ENCODE measurements around the gene AKR1B15. TPM values are rescaled to one million over a fixed set of nuclear protein-coding genes. Genes with fewer than 3 reads are reported as not detected.

The AKR1B15 gene
- polyA plus RNA-seq, 3 donors, result not detected

GRCh38 chr7:134530460-134530859, 18.4 kb upstream of the AKR1B15 start:
- no peak overlapping the region for H2AFZ ChIP-seq (ENCODE audit: insufficient read depth, low read depth, low read length, poor library complexity, severe bottlenecking)
- H3K27ac ChIP-seq (ENCODE audit: low read depth in 1 of 2, low read length in 2 of 2), result no peak overlapping the region
- 94% methylated on average over 3 of the region's 5 CpGs for WGBS (ENCODE audit: insufficient coverage)
- H3K36me3 ChIP-seq (replicated peaks in 1 of 2; ENCODE audit: control insufficient read depth in 1 of 2, insufficient read depth in 2 of 2, low read length in 2 of 2), result no peaks in the 10 kb centered on the region
- no peaks in the 10 kb centered on the region for H3K4me1 ChIP-seq (ENCODE audit: control insufficient read depth in 1 of 2, insufficient read depth in 2 of 2, low read length in 2 of 2)
- DNase-seq, result no peak
- no peak overlapping the region for H3K4me2 ChIP-seq (replicated peaks; ENCODE audit: extremely low read depth, low read length, poor library complexity, severe bottlenecking)
- no peaks in the 10 kb centered on the region for H3K27me3 ChIP-seq (ENCODE audit: control insufficient read depth in 2 of 2, insufficient read depth in 2 of 2, low read length in 2 of 2)
- peaks cover 5% of the 10 kb centered on the region for H3K4me1 Mint-ChIP-seq
- H3K4me3 ChIP-seq (replicated peaks in 1 of 3; ENCODE audit: low read depth in 2 of 3, low read length in 3 of 3), result no peak overlapping the region
- no peaks in the 10 kb centered on the region for H3K36me3 Mint-ChIP-seq
- intact Hi-C loops (cut with micrococcal nuclease), result no loop called here
- H3K27me3 Mint-ChIP-seq (ENCODE audit: low read depth in 3 of 3), result peaks cover 4 to 9% (median 7%) of the 10 kb centered on the region in 3 donors
- no peak overlapping the region for H3K4me3 Mint-ChIP-seq
- no peak overlapping the region for H3K27ac Mint-ChIP-seq
- no peak overlapping the region for H3K9ac ChIP-seq (ENCODE audit: insufficient read depth, low read length, poor library complexity, severe bottlenecking)
- TF ChIP-seq CTCF (IDR thresholded peaks at IDR 0.05), result no peak
- H3K9me3 ChIP-seq (replicated peaks in 1 of 2; ENCODE audit: control insufficient read depth in 1 of 2, insufficient read depth in 1 of 2, low read length in 2 of 2), result no peaks in the 10 kb centered on the region
- no peaks in the 10 kb centered on the region for H4K20me1 ChIP-seq (ENCODE audit: insufficient read depth, low read length)
- no peaks in the 10 kb centered on the region for H3K79me2 ChIP-seq (ENCODE audit: insufficient read depth, low read length)
- H3K9me3 Mint-ChIP-seq, result no peaks in the 10 kb centered on the region

GRCh38 chr7:134532180-134532953, 16.5 kb upstream of the AKR1B15 start:
- H3K36me3 ChIP-seq (replicated peaks in 1 of 2; ENCODE audit: control insufficient read depth in 1 of 2, insufficient read depth in 2 of 2, low read length in 2 of 2), result no peaks in the 10 kb centered on the region
- H4K20me1 ChIP-seq (ENCODE audit: insufficient read depth, low read length), result no peaks in the 10 kb centered on the region
- no peak overlapping the region for H2AFZ ChIP-seq (ENCODE audit: insufficient read depth, low read depth, low read length, poor library complexity, severe bottlenecking)
- no peak overlapping the region for H3K4me3 ChIP-seq (replicated peaks in 1 of 3; ENCODE audit: low read depth in 2 of 3, low read length in 3 of 3)
- no peaks in the 10 kb centered on the region for H3K79me2 ChIP-seq (ENCODE audit: insufficient read depth, low read length)
- Mint-ChIP-seq H3K4me1 (no peaks in the 10 kb centered on the region), H3K9me3 (no peaks in the 10 kb centered on the region), H3K27ac (no peak overlapping the region), H3K27me3 (ENCODE audit: low read depth in 3 of 3) (peaks cover 4 to 10% (median 7%) of the 10 kb centered on the region in 3 donors), H3K36me3 (no peaks in the 10 kb centered on the region), H3K4me3 (no peak overlapping the region)
- no CpG with 5 or more reads among the region's 3 CpGs for WGBS (ENCODE audit: insufficient coverage)
- H3K27ac ChIP-seq (ENCODE audit: low read depth in 1 of 2, low read length in 2 of 2), result no peak overlapping the region
- H3K27me3 ChIP-seq (ENCODE audit: control insufficient read depth in 2 of 2, insufficient read depth in 2 of 2, low read length in 2 of 2), result no peaks in the 10 kb centered on the region
- intact Hi-C loops (cut with micrococcal nuclease), result no loop called here
- no peak overlapping the region for H3K9ac ChIP-seq (ENCODE audit: insufficient read depth, low read length, poor library complexity, severe bottlenecking)
- TF ChIP-seq CTCF (IDR thresholded peaks at IDR 0.05), result no peak
- no peak overlapping the region for H3K4me2 ChIP-seq (replicated peaks; ENCODE audit: extremely low read depth, low read length, poor library complexity, severe bottlenecking)
- H3K4me1 ChIP-seq (ENCODE audit: control insufficient read depth in 1 of 2, insufficient read depth in 2 of 2, low read length in 2 of 2), result no peaks in the 10 kb centered on the region
- no peaks in the 10 kb centered on the region for H3K9me3 ChIP-seq (replicated peaks in 1 of 2; ENCODE audit: control insufficient read depth in 1 of 2, insufficient read depth in 1 of 2, low read length in 2 of 2)
- DNase-seq, result no peak

Data from CD14-positive monocyte (primary cell).